Epithelial cell of proximal tubule (primary cell): ENCODE data around the gene C2CD4C. TPM values are rescaled to one million over a fixed set of nuclear protein-coding genes. Genes with fewer than 3 reads are reported as not detected.

Source experiments
- DNase-seq: peaks from one replicate; pipeline ENCODE4 v3.0.0-alpha.2; 2011; ENCODE audit warnings: low read depth
- H3K4me3 ChIP-seq: 2 replicates; pipeline ENCODE4 v1.5.1; 2011; ENCODE audit warnings: low read depth, mild to moderate bottlenecking, low read length
- total RNA-seq: library from RNA; depleted of rRNA; stranded (reverse); fragments of >200 nt; gene quantifications from 2 replicates; pipeline ENCODE4 v1.2.3, GENCODE V29; 2015
- TF ChIP-seq, protein P1 (sequence below): conservative IDR thresholded peaks from 2 replicates; pipeline ENCODE4 v1.5.1; 2012; ENCODE audit warnings: low read depth, mild to moderate bottlenecking, low read length

C2CD4C gene
- total RNA-seq, 1 donor from 2014 or later, result 0.12 TPM

DNA sequence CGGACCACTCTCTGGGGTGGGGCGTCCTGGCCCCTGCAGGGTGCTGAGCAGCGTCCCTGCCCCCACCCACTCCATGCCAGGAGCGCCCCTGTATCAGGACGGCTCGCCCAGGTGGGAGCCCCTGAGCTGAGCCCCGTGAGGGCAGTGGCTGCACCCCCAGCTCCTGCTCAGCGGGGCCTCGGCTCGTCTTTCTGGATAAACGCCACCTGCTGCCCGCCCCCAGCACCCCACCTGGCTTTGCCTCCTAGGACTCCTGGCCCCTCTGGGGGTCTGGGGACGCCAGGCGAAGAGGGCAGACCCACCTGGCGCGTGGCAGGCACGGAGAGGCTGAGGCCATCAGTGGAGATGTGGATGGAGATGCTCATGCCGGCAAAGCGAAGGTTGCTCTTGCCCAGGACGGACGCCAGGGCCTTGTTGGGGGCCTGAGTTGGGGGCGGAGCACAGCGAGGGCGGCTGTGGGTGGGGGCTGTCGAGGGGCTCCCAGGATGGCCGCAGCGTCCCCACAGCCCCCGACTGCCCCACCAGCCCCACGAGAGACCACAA is 29.5 kb upstream of the C2CD4C start:
- no peak for DNase-seq
- H3K4me3 ChIP-seq, result no peak overlapping the region
- TF ChIP-seq, protein P1, sequence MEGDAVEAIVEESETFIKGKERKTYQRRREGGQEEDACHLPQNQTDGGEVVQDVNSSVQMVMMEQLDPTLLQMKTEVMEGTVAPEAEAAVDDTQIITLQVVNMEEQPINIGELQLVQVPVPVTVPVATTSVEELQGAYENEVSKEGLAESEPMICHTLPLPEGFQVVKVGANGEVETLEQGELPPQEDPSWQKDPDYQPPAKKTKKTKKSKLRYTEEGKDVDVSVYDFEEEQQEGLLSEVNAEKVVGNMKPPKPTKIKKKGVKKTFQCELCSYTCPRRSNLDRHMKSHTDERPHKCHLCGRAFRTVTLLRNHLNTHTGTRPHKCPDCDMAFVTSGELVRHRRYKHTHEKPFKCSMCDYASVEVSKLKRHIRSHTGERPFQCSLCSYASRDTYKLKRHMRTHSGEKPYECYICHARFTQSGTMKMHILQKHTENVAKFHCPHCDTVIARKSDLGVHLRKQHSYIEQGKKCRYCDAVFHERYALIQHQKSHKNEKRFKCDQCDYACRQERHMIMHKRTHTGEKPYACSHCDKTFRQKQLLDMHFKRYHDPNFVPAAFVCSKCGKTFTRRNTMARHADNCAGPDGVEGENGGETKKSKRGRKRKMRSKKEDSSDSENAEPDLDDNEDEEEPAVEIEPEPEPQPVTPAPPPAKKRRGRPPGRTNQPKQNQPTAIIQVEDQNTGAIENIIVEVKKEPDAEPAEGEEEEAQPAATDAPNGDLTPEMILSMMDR, result no peak

DNA sequence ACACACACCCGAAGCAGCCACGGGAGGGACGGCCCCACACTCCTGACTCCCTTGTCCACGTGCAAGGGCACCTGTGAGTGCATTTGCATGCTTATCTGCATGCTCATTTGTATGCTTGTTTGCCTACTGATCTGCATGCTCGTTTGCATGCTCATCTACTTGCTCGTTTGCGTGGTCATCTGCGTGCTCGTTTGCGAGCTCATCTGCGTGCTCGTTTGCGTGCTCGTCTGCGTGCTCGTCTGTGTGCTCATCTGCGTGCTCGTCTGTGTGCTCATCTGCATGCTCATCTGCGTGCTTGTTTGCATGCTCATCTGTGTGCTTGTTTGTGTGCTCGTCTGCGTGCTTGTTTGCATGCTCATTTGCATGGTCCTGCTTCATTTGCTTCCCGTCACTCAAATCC is 28.1 kb upstream of the C2CD4C start:
- no peak overlapping the region for H3K4me3 ChIP-seq
- TF ChIP-seq, protein P1, result no peak
- no peak for DNase-seq

DNA sequence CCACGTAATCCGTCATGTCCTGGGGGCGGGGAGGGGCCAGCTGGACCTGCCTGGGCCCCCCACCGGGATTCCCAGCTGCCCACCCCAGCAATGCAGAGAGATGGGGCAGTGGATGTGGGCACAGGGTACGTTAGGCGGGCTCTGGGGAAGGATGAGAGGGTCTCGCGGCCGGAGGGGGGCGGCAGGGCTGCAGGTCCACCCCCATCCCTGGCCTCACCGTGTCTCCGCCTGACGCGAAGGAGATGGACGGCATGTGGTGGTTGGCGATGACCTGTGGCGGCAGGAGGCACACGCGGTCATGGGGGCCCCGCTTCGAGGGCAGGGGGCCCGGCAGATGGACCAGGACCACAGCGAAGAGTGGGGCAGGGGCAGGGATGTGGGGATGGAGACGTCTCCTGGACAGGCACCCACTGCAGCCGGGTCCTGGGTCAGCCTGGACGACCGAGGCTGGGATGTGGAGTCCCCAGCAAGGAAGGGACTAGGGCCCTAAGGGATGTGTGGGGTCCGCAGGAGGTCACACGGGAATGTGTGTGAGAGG is 27.5 kb upstream of the C2CD4C start:
- TF ChIP-seq, protein P1, result no peak
- no peak overlapping the region for H3K4me3 ChIP-seq
- DNase-seq, result no peak

DNA sequence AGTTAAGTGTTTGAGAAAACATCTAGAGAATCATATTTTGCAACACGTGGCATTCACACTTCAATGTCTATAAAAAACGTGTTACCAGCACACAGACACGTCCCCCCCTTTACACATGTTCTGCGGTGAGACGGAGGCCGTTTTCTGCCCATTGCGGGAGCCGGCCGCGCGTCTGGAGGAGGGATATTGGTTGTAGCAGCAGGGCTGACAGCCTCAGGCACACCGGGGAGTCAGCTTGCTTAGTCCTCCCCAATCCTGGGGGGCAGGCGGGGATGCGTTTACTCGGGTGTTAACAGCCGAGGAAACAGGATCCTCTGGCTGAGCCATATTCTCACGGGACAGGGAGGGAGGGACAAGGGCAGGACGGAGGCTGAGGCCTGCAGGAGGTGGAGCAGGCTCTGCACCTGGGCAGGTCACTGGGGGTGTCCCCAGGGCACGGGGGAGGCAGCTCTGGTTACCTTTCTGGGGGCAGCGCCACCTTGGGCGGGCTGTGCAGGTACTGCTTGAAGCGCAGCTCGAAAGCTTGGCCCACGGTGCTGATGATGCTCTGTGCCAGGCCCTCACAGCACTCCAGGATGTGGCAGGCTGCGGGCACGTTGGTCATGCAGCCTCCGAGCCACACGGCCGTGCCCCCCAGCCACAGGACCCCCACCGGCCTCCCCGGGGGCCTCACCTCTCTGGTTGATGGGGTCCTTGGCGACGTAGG is 26.9 kb upstream of the C2CD4C start:
- DNase-seq, result no peak
- TF ChIP-seq, protein P1, result no peak
- no peak overlapping the region for H3K4me3 ChIP-seq

DNA sequence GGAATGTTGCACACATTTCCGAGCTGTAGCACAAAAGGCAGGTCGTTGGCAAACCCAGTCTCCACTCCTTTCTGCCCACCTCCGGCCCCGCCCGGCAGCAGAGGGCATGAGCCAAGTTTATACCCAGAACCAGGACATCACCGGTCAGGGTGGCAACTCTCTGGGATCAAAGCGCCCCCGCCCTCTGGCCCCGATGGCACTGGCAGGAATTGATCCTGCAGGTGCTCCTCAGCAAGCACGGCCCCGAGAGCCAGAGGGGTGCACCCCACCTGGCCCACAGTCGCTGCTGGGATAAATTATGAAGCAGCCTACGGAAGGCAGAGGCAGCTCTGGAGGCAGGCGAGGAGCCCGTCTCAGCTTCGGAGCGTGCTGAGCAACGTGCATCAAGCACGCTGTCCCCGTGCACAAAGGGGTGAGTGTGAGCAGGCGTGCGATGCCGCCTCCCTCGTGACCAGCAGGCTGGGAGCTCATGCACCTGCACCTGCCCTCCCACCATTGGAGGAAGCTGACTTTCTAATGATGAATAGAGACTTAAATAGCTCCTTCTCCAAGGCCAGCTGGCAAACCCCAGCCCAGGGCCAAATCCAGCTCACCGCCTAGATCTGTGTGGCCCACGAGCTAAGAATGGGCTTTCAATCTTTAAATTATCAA is 26.2 kb upstream of the C2CD4C start:
- H3K4me3 ChIP-seq, result no peak overlapping the region
- TF ChIP-seq, protein P1, result no peak
- no peak for DNase-seq

DNA sequence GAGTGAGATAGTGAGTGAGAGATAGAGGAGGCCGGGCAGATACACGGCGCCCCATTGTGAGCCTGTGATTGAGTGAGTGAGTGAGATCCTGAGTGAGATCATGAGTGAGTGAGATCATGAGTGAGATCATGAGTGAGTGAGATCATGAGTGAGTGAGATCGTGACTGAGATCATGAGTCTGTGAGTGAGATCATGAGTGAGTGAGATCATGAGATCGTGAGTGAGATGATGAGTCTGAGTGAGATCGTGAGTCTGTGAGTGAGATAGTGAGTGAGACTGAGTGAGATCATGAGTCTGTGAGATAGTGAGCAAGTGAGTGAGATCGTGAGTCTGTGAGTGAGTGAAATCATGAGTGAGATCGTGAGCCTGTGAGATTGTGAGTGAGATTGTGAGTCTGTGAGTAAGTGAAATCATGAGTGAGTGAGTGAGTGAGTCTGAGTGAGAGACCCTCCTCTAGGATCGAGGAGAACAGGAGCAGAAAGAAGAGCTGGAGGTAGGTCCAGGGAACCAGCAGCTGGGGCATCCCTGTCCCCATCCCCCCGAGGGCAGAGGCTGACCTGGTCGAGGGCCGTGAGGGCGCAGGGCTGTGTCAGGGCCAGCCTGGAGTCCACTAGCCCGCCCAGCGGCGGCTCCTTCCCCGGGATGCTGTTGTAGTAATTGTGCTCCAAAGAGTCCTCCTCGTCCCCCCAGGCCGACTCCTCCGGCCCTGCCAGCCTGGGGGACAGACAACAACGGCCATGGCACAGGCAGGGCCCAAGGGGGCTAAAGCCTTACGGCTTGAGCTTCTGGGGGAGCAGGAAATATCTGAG is 25.4 kb upstream of the C2CD4C start:
- TF ChIP-seq, protein P1, result no peak
- H3K4me3 ChIP-seq, result no peak overlapping the region
- no peak for DNase-seq
